Right lobe of liver (tissue), 6 donors: ENCODE results near the gene NPM1. TPM values are rescaled to one million over a fixed set of nuclear protein-coding genes. Genes with fewer than 3 reads are reported as not detected.
A peak's percentile ranks its signal among the peaks of the same experiment; 100 is the strongest.

Source experiments
- ATAC-seq, 4 donors: fragments of 200-7000 bp; cut with Tn5 transposase; one replicate each; pipeline ENCODE4 v1.9.1; 2020; ENCODE audit warnings: mild to moderate bottlenecking in 4 of 4, moderate library complexity in 4 of 4
- DNase-seq, 3 donors: peaks; one replicate each; pipeline ENCODE4 v3.0.0-alpha.2; 2020
- H3K27ac ChIP-seq, 3 donors: fragments of 200-600 bp; one replicate each; pipeline ENCODE4 v1.8.0; 2022
- H3K27me3 ChIP-seq, 2 donors: fragments of 200-600 bp; one replicate each; pipeline ENCODE4 v1.8.0; 2022
- H3K36me3 ChIP-seq, 4 donors: fragments of 200-600 bp; sonication (generic) in 1 of 4; one replicate each; pipeline versions ENCODE4 v1.5.1 to v1.8.0; 2017 to 2022; ENCODE audit warnings: control low read depth in 1 of 4
- H3K4me1 ChIP-seq, 4 donors: fragments of 200-600 bp; sonication (generic) in 1 of 4; one replicate each; pipeline versions ENCODE4 v1.5.1 to v1.8.0; 2017 to 2022; ENCODE audit warnings: control low read depth in 1 of 4
- H3K4me3 ChIP-seq, 3 donors: fragments of 200-600 bp; one replicate each; pipeline ENCODE4 v1.8.0; 2022
- H3K9me3 ChIP-seq, 4 donors: fragments of 200-600 bp; sonication (generic) in 1 of 4; one replicate each; pipeline versions ENCODE4 v1.5.1 to v1.8.0; 2017 to 2022; ENCODE audit warnings: control low read depth in 1 of 4
- POLR2A ChIP-seq: fragments of 450-650 bp; IDR thresholded peaks from one replicate; pipeline ENCODE4 v1.6.1; 2017; ENCODE audit warnings: antibody characterized with exemption, mild to moderate bottlenecking
- WGBS: methylation state at CpG from one replicate; pipeline ENCODE4 v1.1.6; 2018; ENCODE audit warnings: low coverage, low lambda C conversion rate; ENCODE audit not compliant: insufficient coverage; ENCODE audit errors: missing lambda C conversion rate; 5-methylcytosine and 5-hydroxymethylcytosine counted together
- intact Hi-C, 2 donors: fragments of 100-400 bp; cut with DNase I; formaldehyde crosslinking; loops; one replicate each; pipeline versions ENCODE4 v1.11.2 to v1.14.1; 2022
- microRNA-seq, 2 donors: library from miRNA; unstranded; fragments of <30 nt; microRNA quantifications; one replicate each; pipeline ENCODE4, GENCODE V29; 2019 to 2020
- small RNA-seq, 2 experiments: library from RNA; depleted of rRNA; stranded (forward); fragments of <200 nt; gene quantifications; one replicate each; pipeline ENCODE3, GENCODE V24; 2016
- total RNA-seq, 6 experiments: library from RNA; depleted of rRNA in 2 of 6; stranded (reverse); fragments of >200 nt in 2 of 6; fragmentation: NEBNext Ultra II Directional in 3 of 6; extraction: Animal tissue kit (Norgen Biotek cat#: 25700) in 3 of 6; gene quantifications; one replicate each; pipeline versions ENCODE4 v1.1.0 to v1.2.4, GENCODE V29; 2016 to 2023
- TF ChIP-seq, protein P1 (sequence below), 4 donors: fragments of 200-600 bp in 3 of 4; fragments of 450-650 bp in 1 of 4; IDR thresholded peaks; one replicate each; pipeline versions ENCODE4 v1.5.1 to v1.8.0; 2016 to 2022; ENCODE audit warnings: antibody characterized with exemption in 4 of 4, mild to moderate bottlenecking in 2 of 4
- donor health status: DM: no; HTN: yes; CAD: no.
- donor health status: DM: no; HTN: no; CAD: no.
- donor health status: DM: no; HTN: no; CAD: no.
- donor health status: DM: no; HTN: yes; CAD: no.
- donor health status: DM: no; HTN: yes; CAD: no.

Gene NPM1
- total RNA-seq, 6 experiments from 2014 or later, result 196 to 310 (median 258) TPM

DNA sequence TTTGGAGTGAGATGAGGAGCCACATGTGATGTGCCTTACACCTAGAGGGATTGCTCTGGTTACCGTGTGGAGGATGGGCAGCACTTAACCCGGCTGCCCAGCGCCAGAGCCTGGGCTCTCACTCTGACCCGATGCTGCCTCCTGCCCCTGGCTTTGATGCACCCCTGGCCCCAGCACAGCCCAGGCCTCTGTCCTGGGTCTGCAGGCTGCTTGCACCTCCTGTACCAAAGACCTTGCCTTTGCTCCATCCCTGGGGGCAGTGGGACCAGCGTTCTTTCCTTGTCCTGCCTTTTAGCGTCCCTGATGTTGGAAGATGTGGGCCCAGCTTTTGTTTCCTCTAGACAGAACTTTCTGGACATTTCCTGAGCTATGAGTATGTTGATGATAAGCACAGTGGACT, 72.2 kb downstream of the NPM1 start:
- 80% methylated on average over 1 of the region's 6 CpGs for WGBS
- peak in 1 of 3 donors; percentile 35 for DNase-seq

More for the DNA sequence above, 72.2 kb downstream of the NPM1 start:
- TF ChIP-seq POLR2A, result no peak
- TF ChIP-seq, protein P1, sequence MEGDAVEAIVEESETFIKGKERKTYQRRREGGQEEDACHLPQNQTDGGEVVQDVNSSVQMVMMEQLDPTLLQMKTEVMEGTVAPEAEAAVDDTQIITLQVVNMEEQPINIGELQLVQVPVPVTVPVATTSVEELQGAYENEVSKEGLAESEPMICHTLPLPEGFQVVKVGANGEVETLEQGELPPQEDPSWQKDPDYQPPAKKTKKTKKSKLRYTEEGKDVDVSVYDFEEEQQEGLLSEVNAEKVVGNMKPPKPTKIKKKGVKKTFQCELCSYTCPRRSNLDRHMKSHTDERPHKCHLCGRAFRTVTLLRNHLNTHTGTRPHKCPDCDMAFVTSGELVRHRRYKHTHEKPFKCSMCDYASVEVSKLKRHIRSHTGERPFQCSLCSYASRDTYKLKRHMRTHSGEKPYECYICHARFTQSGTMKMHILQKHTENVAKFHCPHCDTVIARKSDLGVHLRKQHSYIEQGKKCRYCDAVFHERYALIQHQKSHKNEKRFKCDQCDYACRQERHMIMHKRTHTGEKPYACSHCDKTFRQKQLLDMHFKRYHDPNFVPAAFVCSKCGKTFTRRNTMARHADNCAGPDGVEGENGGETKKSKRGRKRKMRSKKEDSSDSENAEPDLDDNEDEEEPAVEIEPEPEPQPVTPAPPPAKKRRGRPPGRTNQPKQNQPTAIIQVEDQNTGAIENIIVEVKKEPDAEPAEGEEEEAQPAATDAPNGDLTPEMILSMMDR (IDR thresholded peaks at IDR 0.05), result no peak
- Histone ChIP-seq H3K4me1 (no peaks in the 10 kb centered on the region), H3K36me3 (no peaks in the 10 kb centered on the region), H3K4me3 (no peak overlapping the region), H3K27me3 (no peaks in the 10 kb centered on the region), H3K27ac (no peak overlapping the region), H3K9me3 (no peaks in the 10 kb centered on the region)
- intact Hi-C loops, result no loop called here
- ATAC-seq, result peak in 1 of 4 donors; percentile 21

Small RNAs within 50 kb of the gene (microRNA-seq; reads per million reads assigned to microRNA genes)
- gene MIR3912, result 0.64 to 1.2 reads per million in 2 donors

Small RNAs within 50 kb of the gene (small RNA-seq; reads per million reads assigned to genes)
- gene AC091980.1, result 0 reads per million in 2 experiments
- 0.48 to 1.7 reads per million in 2 experiments for gene MIR3912
- gene RN7SL339P, result 0 reads per million in 2 experiments
- 0 reads per million in 2 experiments for gene SNORA70J

Other genes with a start within 250 kb of the NPM1 start
- not detected for gene TLX3, start 78.6 kb upstream of the NPM1 start, total RNA-seq
- gene FGF18, start 31.8 kb downstream of the NPM1 start, total RNA-seq, result under 1 TPM in 1 of 6 experiments, not detected in 5; 0.12 TPM